ENCODE measurements around the gene TRIM48.
"Not testable (repeated sequence)": the region's sequence is repeated elsewhere in the genome, so short reads cannot be mapped to it uniquely, and the experiment has no call there.

Gene TRIM48

GRCh38 chr11:55261855-55262254, at the start of gene TRIM48:
Gene TRIM48, plus strand, starts transcription at chr11:55262155. Its CDS starts 113 bp downstream, at chr11:55262268.
- DNase-seq (ENCODE audit: low read depth): not testable (repeated sequence)

- DNase-seq (ENCODE audit: low read depth): not testable (repeated sequence)
Measured at GRCh38 chr11:55238316-55238715, 23.6 kb upstream of the TRIM48 start.

GRCh38 chr11:55263081-55263480, 1.1 kb downstream of the TRIM48 start:
- DNase-seq (ENCODE audit: low read depth): no peak

Data from activated T-cell treated with anti-CD3 and anti-CD28 coated beads for 48 hours (primary cell).